SK-N-SH treated with all-trans-retinoic acid at 6 μM for 48 hours (cell line): ENCODE results near the gene SCD5.

Experiments used
- ATAC-seq: fragments of 200-7000 bp; cut with Tn5 transposase; 3 replicates; pipeline ENCODE4 v1.9.1; 2020; ENCODE audit warnings: mild to moderate bottlenecking, moderate library complexity
- ARNTL ChIP-seq: fragments of 450-650 bp; formaldehyde crosslinking; IDR thresholded peaks from 2 replicates; pipeline ENCODE4 v1.5.0; 2020; ENCODE audit warnings: low read depth, mild to moderate bottlenecking, moderate library complexity, borderline replicate concordance
- CSRNP3 ChIP-seq: fragments of 250-450 bp; sonication (Bioruptor Pico); IDR thresholded peaks from 2 replicates; pipeline ENCODE4 v1.5.1; 2021; ENCODE audit warnings: mild to moderate bottlenecking, moderate library complexity
- GLIS3 ChIP-seq: fragments of 250-450 bp; sonication (Bioruptor Pico); IDR thresholded peaks from 2 replicates; pipeline ENCODE4 v1.5.0; 2020; ENCODE audit warnings: mild to moderate bottlenecking, moderate library complexity
- ISL1 ChIP-seq: fragments of 250-450 bp; sonication (Bioruptor Pico); IDR thresholded peaks from 2 replicates; pipeline ENCODE4 v2.1.2; 2022; ENCODE audit warnings: mild to moderate bottlenecking, moderate library complexity
- OSR1 ChIP-seq: fragments of 250-450 bp; sonication (Bioruptor Pico); IDR thresholded peaks from 2 replicates; pipeline ENCODE4 v1.8.0; 2022; ENCODE audit warnings: moderate library complexity, mild to moderate bottlenecking, inconsistent platforms
- PPARA ChIP-seq: fragments of 250-450 bp; sonication (Bioruptor Pico); IDR thresholded peaks from 2 replicates; pipeline ENCODE4 v1.5.0; 2020; ENCODE audit warnings: mild to moderate bottlenecking, borderline replicate concordance
- SNAI2 ChIP-seq: fragments of 250-450 bp; sonication (Bioruptor Pico); IDR thresholded peaks from 2 replicates; pipeline ENCODE4 v1.5.0; 2020; ENCODE audit warnings: mild to moderate bottlenecking, moderate library complexity
- TSHZ2 ChIP-seq: fragments of 250-450 bp; sonication (Bioruptor Pico); IDR thresholded peaks from 2 replicates; pipeline ENCODE4 v1.5.0; 2020; ENCODE audit warnings: mild to moderate bottlenecking, moderate library complexity
- ZFP3 ChIP-seq: fragments of 250-450 bp; sonication (Bioruptor Pico); IDR thresholded peaks from 2 replicates; pipeline ENCODE4 v1.5.0; 2020; ENCODE audit warnings: mild to moderate bottlenecking, moderate library complexity
- ZNF70 ChIP-seq: fragments of 450-650 bp; formaldehyde crosslinking; IDR thresholded peaks from 2 replicates; pipeline ENCODE4 v1.5.0; 2020; ENCODE audit warnings: mild to moderate bottlenecking, moderate library complexity
- ZNF8 ChIP-seq: fragments of 450-650 bp; formaldehyde crosslinking; IDR thresholded peaks from 2 replicates; pipeline ENCODE4 v1.5.0; 2020; ENCODE audit warnings: mild to moderate bottlenecking, moderate library complexity
- TF ChIP-seq, protein P1 (sequence below): fragments of 250-450 bp; sonication (Bioruptor Pico); IDR thresholded peaks from 2 replicates; pipeline ENCODE4 v1.5.1; 2020; ENCODE audit warnings: low read depth, mild to moderate bottlenecking, moderate library complexity
- TF ChIP-seq, protein P2 (sequence below): fragments of 250-450 bp; sonication (Bioruptor Pico); IDR thresholded peaks from 2 replicates; pipeline ENCODE4 v1.8.0; 2021; ENCODE audit warnings: low read depth, mild to moderate bottlenecking, moderate library complexity, borderline replicate concordance
- TF ChIP-seq, protein P3 (sequence below): fragments of 250-450 bp; sonication (Bioruptor Pico); IDR thresholded peaks from 2 replicates; pipeline ENCODE4 v1.8.0; 2020; ENCODE audit warnings: mild to moderate bottlenecking, moderate library complexity, borderline replicate concordance

The SCD5 gene

DNA sequence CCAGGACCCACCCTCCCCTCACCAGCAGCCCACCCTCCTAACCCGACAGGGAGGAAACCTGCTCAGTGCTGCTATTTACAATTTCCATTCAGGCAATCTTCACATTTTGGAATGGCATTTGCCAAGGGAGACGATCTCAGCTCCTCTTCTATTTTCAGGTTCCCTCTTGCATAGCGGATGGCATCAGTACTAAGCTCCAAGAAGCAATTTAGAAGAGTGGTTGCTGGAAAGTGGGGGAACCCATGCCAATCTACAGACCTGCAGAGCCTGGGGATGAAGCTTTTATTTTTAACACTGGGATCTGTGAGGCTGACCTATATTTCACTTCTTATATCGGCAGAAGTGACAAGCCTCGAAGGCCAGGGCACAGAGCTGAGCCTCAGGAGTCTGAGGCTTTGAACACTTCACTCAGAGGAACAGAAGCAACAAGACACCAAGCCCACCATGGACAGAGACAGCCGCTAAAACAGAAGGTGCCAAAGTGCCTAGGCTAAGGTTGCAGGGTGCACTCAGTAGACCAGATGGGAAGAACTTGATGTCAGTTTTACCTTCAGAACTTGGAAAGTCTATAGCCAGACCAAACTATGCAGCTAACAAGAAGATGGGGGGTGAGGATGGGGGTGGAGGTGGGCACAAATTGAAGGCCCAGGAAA is 44.0 kb downstream of the SCD5 start:
- TF ChIP-seq, protein P1, sequence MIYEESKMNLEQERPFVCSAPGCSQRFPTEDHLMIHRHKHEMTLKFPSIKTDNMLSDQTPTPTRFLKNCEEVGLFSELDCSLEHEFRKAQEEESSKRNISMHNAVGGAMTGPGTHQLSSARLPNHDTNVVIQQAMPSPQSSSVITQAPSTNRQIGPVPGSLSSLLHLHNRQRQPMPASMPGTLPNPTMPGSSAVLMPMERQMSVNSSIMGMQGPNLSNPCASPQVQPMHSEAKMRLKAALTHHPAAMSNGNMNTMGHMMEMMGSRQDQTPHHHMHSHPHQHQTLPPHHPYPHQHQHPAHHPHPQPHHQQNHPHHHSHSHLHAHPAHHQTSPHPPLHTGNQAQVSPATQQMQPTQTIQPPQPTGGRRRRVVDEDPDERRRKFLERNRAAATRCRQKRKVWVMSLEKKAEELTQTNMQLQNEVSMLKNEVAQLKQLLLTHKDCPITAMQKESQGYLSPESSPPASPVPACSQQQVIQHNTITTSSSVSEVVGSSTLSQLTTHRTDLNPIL (CRISPR knock-in tag): no peak
- no peak for TF ChIP-seq OSR1 (CRISPR knock-in tag)
- no peak for TF ChIP-seq ARNTL
- TF ChIP-seq ZNF8 (CRISPR knock-in tag): no peak
- TF ChIP-seq, protein P2, sequence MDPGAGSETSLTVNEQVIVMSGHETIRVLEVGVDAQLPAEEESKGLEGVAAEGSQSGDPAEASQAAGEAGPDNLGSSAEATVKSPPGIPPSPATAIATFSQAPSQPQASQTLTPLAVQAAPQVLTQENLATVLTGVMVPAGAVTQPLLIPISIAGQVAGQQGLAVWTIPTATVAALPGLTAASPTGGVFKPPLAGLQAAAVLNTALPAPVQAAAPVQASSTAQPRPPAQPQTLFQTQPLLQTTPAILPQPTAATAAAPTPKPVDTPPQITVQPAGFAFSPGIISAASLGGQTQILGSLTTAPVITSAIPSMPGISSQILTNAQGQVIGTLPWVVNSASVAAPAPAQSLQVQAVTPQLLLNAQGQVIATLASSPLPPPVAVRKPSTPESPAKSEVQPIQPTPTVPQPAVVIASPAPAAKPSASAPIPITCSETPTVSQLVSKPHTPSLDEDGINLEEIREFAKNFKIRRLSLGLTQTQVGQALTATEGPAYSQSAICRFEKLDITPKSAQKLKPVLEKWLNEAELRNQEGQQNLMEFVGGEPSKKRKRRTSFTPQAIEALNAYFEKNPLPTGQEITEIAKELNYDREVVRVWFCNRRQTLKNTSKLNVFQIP (CRISPR knock-in tag): no peak
- no peak for TF ChIP-seq TSHZ2 (CRISPR knock-in tag)
- no peak for TF ChIP-seq GLIS3 (CRISPR knock-in tag)
- TF ChIP-seq SNAI2 (CRISPR knock-in tag): no peak
- TF ChIP-seq ISL1 (CRISPR knock-in tag): no peak
- no peak for ATAC-seq

GRCh38 chr4:82753725-82754410 is 44.7 kb downstream of the SCD5 start:
- no peak; the same call in 2 of the 3 replicates for ATAC-seq
- TF ChIP-seq ZNF8 (CRISPR knock-in tag) (no peak), ISL1 (CRISPR knock-in tag) (no peak), PPARA (no peak), CSRNP3 (CRISPR knock-in tag) (no peak), ZFP3 (CRISPR knock-in tag) (no peak)
- TF ChIP-seq, protein P3, sequence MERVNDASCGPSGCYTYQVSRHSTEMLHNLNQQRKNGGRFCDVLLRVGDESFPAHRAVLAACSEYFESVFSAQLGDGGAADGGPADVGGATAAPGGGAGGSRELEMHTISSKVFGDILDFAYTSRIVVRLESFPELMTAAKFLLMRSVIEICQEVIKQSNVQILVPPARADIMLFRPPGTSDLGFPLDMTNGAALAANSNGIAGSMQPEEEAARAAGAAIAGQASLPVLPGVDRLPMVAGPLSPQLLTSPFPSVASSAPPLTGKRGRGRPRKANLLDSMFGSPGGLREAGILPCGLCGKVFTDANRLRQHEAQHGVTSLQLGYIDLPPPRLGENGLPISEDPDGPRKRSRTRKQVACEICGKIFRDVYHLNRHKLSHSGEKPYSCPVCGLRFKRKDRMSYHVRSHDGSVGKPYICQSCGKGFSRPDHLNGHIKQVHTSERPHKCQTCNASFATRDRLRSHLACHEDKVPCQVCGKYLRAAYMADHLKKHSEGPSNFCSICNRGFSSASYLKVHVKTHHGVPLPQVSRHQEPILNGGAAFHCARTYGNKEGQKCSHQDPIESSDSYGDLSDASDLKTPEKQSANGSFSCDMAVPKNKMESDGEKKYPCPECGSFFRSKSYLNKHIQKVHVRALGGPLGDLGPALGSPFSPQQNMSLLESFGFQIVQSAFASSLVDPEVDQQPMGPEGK (CRISPR knock-in tag): no peak
- TF ChIP-seq, protein P2 (CRISPR knock-in tag): no peak

- peak; percentile 41; the same call in 2 of the 3 replicates for ATAC-seq
- no peak for TF ChIP-seq ZNF70
These were observed 45.4 kb downstream of the SCD5 start for GRCh38 chr4:82753238-82753637.
